HG03064 (cell line): ENCODE results near the gene GPC6.
"Not testable (repeated sequence)": the region's sequence is repeated elsewhere in the genome, so short reads cannot be mapped to it uniquely, and the experiment has no call there.

Experiments used
- ATAC-seq: cut with Tn5 transposase; IDR thresholded peaks from one replicate; pipeline ENCODE4 v1.9.1; 2021; ENCODE audit warnings: low read depth; ENCODE audit not compliant: unreplicated experiment

GPC6 gene

DNA sequence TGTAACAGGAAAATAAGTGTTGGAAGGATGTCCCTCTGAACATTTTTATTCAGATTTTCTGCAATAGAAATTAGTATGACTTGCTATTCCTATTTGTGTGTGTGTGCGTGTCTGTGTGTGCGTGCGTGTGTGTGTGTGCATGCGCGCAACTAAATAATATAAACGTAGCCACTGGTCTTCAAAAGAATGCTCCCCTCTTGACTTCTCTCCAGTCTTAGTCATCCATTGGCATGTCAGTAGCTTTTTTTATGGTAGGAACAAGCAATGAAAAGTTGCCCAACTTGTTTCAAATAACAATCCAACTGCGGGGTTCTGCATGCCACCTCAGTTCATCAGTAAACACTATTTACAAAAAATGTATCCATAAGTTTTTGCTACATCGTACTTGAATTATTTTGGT is 249.6 kb downstream of the GPC6 start:
- ATAC-seq: no peak

- no peak for ATAC-seq
Observed at GRCh38 chr13:93477238-93477637, 250.6 kb downstream of the GPC6 start.

DNA sequence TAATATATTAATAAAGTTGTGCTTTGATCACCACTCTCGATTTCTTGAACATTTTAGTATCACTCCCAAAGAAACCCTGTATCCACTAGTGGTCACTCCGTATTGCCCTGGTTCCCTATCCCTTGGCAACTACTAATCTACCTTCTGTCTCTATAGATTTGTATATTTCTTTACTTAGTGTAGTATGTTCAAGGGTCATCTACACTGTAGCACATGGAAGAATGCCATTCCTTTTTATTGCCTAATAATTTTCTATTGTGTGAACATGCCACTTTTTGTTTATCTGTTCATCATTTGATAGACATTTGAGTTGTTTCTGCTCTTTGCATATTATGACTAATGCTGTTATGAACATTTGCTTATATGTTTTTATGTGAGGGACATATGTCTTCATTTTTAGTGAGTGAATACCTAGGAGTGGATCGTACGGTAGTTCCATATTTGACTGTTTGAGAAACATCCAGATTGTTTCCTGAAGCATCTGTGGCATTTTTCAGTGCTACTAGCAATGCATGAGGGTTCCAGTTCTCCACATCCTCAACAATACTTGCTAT is 254.0 kb downstream of the GPC6 start:
- no peak for ATAC-seq

- ATAC-seq: not testable (repeated sequence)
Observed at GRCh38 chr13:93496117-93496516, 269.5 kb downstream of the GPC6 start.

DNA sequence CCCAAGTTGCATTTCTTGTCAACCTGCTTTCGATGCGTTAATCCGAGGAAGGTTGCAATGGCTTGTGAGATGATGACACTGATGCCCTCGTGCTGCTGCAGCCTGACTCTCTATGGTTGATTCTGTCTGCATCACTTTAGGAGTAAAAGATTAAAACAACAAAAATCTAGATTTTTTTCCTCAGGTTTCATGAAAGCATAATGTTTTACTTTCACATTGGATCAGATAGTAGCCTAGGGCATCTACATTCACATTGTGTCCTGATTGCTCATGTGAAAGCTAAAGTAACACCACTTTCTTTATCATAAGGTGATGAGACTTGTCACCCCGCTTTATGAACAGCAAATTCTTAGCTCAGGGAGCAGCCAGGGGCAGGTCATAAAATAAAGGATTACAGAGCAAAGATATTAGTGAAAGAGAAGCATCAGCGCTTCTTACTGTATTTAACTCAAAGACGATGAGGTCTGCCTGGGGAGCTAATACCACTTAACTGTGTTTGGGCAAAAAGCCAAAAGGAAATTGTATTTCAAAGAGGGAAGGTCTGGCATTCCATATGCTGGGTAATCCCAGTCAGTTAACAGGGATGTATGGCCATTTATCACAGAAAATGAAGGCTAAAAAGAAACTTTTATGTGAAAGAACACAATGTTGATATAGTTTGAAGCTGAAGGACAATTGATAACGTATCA is 270.5 kb downstream of the GPC6 start:
- ATAC-seq: no peak

DNA sequence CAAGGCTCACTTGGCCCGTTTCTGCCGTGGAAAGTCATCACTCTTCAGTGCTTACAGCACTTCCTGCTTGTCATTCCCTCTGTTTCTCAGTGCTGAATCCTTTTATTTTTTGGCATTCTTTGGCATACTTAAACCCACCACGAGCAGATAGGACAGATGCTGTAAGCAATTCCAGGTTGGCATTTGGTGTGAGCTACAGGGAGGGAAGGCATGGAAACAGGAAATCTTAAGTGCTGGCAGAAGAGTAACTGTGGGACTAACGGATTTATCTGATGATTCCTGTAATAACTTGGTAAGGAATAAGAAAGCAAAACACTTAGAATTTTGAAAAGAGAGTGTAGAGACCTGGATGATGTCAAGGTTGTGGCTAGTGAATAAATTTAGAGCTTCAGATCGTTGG is 273.4 kb downstream of the GPC6 start:
- no peak for ATAC-seq

GRCh38 chr13:93502071-93502470 is 275.5 kb downstream of the GPC6 start:
- ATAC-seq: no peak

DNA sequence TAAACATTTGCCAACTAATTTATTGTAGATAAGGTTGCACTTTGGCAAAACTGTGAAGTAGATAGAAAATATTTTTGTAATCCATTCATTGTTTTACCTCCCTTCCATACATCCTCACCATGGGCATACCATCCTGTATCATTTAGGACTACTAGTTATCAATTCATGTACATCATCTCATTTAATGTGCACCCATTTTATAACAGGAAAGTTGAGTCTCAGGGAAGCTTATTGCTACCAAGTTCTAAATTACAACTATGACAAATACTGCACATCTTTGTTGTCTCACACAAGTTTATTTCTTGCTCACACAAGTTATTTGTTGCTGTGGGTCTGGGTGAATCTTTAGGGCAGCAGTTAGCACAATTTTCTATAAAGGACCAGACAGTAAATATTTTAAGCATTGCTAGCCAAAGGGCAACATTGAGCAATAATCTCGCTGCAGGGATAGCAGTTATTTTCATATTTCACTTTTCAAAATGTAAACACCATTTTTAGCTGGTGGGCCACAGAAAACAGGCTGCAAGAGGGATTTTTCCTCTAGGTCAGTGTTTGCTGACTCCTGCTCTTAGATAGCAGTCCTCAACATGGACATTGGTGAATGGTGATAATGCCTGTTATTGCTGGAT is 276.5 kb downstream of the GPC6 start:
- no peak for ATAC-seq

GRCh38 chr13:93505104-93505952 is 278.7 kb downstream of the GPC6 start:
- ATAC-seq: no peak

DNA sequence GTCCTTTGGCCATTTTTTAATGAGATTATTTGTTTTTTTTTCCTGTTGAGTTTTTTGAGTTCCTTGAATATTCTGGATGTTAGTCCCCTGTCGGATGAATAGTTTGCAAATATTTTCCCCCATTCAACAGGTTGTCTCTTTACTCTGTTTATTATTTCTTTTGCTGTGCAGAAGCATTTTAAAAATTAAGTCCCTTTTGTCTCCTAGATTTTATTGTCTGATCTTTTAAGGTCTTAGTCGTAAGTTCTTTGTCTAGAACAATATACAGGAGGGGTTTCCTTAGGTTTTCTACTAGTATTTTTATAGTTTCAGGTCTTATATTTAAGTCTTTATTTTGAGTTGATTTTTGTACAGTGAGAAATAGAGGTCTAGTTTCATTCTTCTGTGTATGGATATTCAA is 284.4 kb downstream of the GPC6 start:
- ATAC-seq: no peak

DNA sequence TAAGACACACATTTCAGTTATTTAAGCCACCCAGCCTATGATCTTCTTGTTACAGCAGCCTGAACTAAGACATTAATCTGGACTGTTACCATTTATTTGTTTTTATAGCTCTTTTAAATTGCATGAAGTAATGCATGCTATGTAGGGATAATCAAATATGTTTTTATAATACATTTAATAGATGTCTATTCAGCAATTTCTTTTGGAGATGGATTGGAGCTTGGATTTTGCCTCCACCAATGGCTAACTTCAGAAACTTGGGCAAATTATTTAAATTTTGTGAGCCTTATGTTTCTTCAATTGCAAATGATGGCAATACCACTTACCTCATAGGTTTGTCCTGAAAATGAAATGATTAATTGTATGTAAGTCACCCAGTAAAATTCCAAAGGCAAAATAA is 288.7 kb downstream of the GPC6 start:
- ATAC-seq: no peak

GRCh38 chr13:93517658-93518057 is 291.1 kb downstream of the GPC6 start:
- no peak for ATAC-seq

DNA sequence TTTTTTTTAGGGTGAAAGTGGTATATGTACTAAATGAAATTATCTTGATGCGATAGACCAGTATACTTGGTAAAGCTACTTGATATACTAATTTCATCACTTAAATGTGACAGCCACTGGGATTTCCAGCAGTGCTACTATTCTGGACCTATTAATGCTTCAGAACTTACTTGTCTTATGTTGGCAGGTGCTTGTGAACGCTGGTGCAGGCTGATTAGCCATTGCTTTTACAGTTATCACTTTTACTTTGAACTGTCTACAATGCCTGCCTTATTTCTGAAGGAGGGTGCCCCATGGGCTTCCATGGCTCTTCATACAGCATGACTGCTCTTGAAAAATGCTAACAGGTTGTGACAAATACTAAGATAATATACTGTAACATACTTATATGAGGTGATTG is 294.7 kb downstream of the GPC6 start:
- ATAC-seq: no peak

DNA sequence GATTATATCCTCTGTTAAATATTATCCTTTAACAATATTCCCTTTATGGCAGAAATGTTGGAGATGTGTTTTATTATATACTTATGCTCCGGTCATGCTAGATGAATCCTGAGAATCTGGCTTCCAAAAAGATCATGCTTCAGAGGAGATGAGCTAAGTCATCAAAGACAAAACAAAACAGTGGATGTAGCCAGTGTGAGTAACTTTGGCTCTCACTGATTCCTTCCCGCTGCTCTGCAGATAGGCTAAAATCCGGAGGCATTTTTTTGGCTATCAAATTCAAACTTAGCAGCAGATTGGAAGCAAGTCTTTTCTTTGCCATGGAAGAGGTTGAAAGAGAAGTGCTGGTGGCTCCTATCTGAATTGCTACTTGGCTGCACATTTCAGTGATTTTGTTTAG is 295.9 kb downstream of the GPC6 start:
- ATAC-seq: no peak

DNA sequence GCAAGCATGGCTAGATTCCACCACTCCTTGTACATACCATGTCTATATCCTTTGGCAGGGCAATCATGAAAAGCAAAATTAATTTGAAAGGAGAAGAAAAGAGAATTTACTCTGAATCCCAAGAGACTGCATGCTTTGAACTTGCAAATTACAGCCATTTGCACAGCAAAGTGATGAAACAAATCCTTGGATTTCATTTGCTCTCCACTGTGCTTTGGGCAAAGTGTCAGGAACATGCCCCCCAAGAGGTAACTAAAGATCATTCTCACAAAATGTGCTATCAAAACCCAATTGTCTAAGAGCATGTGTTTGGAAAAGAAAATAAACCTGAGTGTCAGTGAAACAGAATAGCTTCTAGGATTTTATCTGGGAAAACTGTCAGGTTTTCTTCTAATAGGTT is 298.5 kb downstream of the GPC6 start:
- ATAC-seq: no peak

DNA sequence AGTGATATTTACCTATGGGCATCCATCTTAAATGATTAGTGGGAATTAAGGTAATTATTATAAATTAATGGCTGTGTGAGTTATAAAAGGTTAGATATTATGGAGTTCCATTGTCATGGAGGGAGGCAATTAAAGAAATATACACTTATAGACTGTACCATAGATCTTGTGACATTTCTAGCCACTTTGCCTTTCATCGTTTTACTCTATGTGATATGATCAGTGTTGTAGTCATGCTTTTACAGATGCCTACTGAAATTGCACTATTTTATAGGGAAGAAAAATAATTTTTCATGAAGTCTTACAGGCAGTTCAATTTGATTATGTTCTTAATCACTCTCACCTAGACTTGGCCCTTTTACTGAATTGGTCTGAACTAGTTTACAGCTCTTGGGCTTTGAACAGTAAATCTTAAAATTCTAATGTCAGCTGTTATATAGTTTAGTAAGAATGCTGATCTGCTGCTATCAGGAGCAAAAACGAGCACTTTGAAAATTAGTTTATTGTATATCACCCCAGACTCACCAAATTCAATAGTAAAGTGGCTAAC is 301.2 kb downstream of the GPC6 start:
- no peak for ATAC-seq

DNA sequence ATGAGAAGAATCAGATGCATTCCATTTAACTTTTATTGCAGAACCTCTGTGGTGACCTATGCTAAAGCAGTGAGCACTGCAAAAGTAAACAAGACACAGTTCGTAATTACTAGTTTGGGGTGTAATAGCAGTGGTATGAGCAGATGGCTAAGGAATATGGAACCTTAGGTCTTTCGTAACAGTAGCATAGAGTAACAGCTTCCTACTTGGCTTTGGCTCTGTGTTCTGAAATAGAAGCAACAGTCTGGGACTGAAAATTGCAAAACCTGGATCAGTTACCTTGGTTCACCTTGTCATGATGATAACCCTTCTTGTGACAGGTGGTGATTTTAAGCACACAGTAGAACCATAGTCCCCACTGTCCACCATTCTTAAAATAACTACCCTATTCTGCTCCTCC is 303.4 kb downstream of the GPC6 start:
- ATAC-seq: no peak

DNA sequence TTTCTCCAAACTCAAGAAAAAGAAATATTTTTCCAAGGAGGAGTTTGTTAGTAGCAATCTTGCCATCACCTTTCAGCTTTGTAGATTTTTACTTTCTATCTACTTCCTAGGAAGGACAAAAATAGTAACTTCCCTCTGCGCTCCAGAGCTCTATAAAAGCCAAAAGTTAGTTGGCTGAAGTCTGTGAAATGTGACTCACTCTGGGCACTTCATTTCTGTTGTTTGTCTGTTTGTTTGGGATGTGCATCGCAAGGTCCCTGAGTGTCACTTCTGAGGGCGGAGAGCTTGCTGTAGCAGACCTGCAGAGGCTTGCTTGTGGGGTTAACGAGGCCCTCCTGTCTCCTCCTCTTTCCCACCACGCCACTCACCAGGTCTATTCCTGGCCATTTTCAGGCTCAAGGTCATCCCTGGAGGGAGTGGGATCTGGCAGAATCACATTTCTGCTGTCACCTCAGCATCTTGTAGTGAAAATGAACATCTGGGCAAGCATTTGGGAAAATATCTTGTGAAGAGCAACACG is 307.6 kb downstream of the GPC6 start:
- no peak for ATAC-seq

DNA sequence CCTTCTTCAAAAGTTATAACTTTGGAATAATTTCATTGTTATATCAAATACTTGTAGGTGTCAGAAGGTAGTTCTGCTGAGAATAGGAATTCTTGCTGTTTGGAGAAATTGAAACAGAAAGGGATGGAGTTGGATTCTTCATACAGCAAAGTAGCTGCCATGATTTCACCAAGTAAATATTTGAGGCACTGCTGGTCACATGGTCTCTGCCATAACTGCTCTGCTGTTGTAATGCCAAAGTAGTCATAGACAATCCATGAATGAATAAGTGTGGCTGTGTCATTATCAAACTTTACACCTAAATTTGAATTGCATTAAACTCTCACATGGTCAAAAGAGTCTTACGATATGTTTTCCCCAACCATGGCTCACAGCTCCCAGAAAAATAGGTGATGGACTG is 308.6 kb downstream of the GPC6 start:
- no peak for ATAC-seq

DNA sequence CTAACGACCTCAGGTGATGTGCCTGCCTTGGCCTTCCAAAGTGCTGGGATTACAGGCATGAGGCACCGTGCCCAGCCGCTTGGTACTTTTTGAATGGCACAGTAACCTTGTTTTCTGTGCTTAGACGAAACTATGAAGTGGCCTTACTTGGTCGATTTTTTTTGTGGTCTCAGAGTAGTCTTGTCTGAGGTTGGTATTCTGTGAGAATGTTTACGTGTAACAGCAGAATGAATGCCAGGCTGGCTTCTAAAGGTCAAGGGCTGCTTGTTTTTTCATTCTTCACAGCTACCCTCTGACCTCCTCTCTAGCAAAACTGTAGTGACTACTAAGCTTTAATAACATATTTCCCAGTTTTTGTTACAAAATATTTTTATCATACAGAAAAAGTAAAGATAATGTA is 313.3 kb downstream of the GPC6 start:
- ATAC-seq: no peak

GRCh38 chr13:93547886-93548285 is 321.3 kb downstream of the GPC6 start:
- no peak for ATAC-seq
